ACHN (cell line): Measurements from ENCODE around the gene APOBEC3A.
"Not testable (repeated sequence)": the region's sequence is repeated elsewhere in the genome, so short reads cannot be mapped to it uniquely, and the experiment has no call there.

Source experiments
- DNase-seq: peaks from one replicate; pipeline ENCODE4 v3.0.0-alpha.2; 2015
- in situ Hi-C: cut with HindIII; loops from 2 replicates; pipeline ENCODE4 v1.10.0; 2017; ENCODE audit warnings: low sequenced_read_pairs, low pct_ligation_motif_present, low pct_unique_long_range_greater_than_20kb

APOBEC3A gene

GRCh38 chr22:38996105-38996504 is 38.7 kb downstream of the APOBEC3A start:
- DNase-seq = no peak
- in situ Hi-C loops = no loop called here

DNA sequence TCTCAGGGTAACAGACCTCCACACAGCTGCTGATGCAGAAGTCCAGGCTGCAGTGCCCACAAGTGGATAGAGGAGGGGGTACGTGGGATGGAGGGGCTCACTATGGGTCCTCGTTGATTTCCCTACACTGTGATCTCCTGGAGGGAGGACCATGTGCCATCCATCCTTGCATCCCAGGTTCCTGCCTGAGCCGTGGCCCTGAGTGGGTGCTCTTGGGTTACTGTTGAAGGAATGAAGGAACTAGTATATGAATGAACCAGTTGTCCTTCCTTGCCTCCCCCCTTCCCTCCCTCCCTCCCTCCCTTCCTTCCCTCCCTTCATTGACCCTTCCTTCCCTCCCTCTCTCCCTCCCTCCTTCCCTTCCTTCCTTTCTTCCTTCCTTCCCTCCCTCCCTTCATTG is 40.1 kb downstream of the APOBEC3A start:
- DNase-seq = no peak
- in situ Hi-C loops = no loop called here

DNA sequence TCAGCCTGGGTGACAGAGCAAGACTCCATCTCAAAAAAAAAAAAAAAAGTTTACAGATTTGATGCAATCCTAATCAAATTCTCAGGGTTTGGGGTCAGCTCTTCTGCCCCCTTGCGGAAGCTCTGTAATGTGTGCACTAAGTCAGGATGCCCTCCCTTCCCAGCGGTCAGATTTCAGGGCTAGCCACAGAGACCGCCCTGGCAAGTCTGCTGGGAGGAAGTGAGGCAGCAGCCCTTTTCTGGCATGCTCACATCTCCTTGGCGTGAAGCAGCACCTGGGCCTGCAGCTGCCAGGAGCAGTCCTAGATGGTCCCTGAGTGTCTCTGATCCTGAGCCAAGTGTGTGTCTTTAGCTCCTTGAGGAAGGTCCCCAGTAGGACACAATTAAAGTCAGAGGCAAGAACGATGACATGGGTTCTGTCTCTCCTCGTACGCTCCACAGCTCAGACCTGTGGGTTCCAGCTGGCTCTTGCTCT is 45.8 kb downstream of the APOBEC3A start:
- in situ Hi-C loops = no loop called here
- peak; percentile 79 for DNase-seq

DNA sequence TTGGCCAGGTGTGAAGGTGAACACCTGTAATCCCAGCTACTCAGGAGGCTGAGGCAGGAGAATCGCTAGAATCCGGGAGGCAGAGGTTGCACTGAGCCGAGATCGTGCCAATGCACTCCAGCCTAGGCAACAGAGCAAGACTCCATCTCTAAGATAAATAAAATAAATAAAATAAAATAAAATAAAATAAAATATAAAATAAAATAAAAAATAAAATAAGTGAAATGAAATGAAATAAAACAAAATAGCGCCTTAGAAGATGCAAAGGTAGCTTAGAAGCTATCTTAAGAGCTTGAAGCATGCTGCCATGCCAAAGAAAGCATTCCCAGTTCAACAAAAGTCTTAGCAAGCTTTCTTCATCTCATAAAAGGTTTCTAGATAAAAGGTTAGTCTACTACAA is 49.8 kb downstream of the APOBEC3A start:
- in situ Hi-C loops = no loop called here

DNA sequence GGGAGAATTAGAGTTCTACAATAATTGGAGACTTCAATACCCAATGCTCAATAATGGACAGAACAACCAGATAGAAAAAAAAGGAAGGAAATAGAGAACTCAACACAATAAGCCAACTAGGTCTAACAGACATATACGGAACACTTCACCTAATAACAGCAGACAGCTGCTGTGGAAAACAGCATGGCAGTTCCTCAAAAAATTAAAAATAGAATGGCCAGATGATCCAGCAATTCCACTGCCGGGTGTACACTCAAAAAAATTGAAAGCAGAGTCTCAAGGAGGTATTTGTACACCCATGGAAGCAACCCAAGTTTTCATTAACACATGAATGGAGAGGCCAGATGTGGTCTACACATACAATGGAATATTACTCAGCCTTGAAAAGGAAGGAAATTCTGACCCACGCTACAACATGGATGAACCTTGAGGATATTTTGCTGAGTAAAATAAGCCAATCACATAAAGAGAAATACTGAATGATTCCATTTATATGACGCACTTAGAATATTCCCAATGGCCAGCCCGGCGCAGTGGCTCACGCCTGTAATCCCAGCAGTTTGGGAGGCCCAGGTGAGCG is 51.0 kb downstream of the APOBEC3A start:
- DNase-seq, in situ Hi-C loops: not testable (repeated sequence)

More for the DNA sequence above, 49.8 kb downstream of the APOBEC3A start:
- DNase-seq = no peak

DNA sequence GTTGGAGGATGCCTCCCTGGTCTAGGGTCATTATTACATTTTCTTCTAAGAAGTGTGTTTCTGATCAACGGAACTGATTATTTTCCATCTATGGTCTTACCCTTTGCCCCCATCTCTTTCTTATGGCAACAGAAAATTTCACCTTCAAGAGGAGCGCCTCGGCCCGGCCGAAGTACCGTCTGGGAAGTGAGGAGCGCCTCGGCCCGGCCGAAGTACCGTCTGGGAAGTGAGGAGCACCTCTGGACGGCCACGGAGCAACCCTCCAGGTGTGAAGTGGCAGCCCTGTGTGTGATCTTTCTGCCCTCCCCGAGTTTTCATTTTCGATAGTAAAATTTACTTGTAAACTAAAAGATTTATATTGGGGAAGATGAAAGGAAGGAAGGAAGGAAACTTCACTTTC is 53.5 kb downstream of the APOBEC3A start:
- in situ Hi-C loops = no loop called here
- DNase-seq = no peak
